ENCODE results near the gene FAM229B.

DNA sequence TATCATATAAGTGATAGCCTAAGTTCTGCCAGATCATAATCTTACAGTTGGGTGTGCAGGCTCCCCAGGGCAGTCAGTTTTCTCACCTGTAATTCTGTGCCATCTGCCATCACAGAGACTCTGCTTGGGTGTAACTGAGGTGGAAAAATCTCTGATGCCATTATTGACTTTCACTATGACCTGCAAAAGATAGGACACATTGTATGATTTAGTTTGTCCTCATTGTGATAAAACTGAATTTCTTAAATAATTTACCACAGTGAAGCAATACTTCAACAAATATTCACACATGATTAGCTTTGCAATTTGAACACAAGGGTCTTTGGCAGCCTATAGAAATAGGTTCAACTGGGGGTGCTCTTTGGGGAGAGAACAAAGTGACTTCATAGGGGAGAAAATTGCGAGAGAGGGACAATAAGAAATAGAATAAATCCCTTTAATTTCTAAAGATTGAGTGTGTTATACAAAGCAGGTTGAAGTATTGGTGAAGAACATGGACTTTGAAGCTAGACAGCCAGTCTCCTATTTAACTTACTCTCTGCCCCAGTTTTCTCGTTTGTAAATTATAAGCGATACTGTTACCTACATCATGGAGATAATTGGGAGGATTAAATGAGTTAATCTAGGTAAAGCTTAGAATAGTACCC, 27.3 kb downstream of the FAM229B start:
- no peak for TF ChIP-seq CTCF (IDR thresholded peaks at IDR 0.05)
- TF ChIP-seq ZFX (IDR thresholded peaks at IDR 0.05; ENCODE audit: borderline replicate concordance) = no peak
